Measurements from ENCODE around the gene SALL2. TPM values are rescaled to one million over a fixed set of nuclear protein-coding genes. Genes with fewer than 3 reads are reported as not detected.
A peak's percentile ranks its signal among the peaks of the same experiment; 100 is the strongest.
"Not testable (repeated sequence)": the region's sequence is repeated elsewhere in the genome, so short reads cannot be mapped to it uniquely, and the experiment has no call there.

The SALL2 gene
- total RNA-seq, 1 donor from 2014 or later: 263 TPM

DNA sequence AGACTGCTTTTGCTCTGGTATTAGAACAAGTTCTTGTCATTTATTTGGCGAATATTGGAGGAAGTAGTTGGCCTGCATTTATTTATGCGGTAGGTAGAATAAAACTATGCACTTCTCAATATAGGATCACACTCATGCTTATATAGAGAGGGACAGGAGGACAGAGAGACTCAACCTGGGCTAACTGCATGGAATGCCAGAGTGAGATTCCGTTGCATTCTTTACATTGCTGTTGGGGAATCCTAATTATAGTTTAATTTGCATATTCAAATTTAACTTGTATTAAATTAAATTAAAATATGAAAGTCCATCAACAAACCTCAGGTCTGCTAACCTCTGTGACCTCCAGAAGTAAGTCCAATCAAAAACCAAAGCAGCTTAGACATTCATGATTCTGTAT lies 27.1 kb upstream of the SALL2 start:
- H3K4me2 ChIP-seq: no peak overlapping the region

DNA sequence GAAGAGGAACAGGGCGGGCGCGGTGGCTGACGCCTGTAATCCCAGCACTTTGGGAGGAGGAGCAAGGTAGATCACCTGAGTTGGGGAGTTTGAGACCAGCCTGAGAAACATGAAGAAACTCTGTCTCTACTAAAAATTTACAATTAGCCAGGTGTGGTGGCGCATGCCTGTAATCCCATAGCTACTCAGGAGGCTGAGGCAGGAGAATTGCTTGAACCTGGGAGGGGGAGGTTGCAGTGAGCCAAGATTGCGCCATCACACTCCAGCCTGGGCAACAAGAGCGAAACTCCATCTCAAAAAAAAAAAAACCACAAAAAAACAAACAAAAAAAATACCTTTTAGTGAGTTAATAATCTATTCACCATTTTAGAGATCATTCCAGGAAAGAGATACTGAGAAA lies 18.4 kb upstream of the SALL2 start:
- not testable (repeated sequence) for H3K4me3 Mint-ChIP-seq; H2AFZ ChIP-seq (replicated peaks); H3K27me3 ChIP-seq; H3K9ac ChIP-seq; H3K27ac ChIP-seq; H3K27ac Mint-ChIP-seq; DNase-seq (ENCODE audit: low spot score); H3K36me3 Mint-ChIP-seq; H3K36me3 ChIP-seq; H3K9me3 ChIP-seq (ENCODE audit: low read depth); H3K4me3 ChIP-seq; H4K20me1 ChIP-seq (ENCODE audit: low read depth); H3K4me2 ChIP-seq; H3K9me3 Mint-ChIP-seq
- Mint-ChIP-seq H3K27me3 (ENCODE audit: insufficient read depth, low read depth) (peaks cover 12% of the 10 kb centered on the region), H3K4me1 (peaks cover 39% of the 10 kb centered on the region)
- Histone ChIP-seq H3F3A (ENCODE audit: low read depth) (peaks cover 33% of the 10 kb centered on the region), H3K4me1 (peaks cover 33% of the 10 kb centered on the region), H3K79me2 (ENCODE audit: low read depth) (peaks cover 12% of the 10 kb centered on the region)

More for the DNA sequence above, 27.1 kb upstream of the SALL2 start:
- no peaks in the 10 kb centered on the region for H3K9me3 Mint-ChIP-seq
- Histone ChIP-seq H3K9me3 (ENCODE audit: low read depth) (no peaks in the 10 kb centered on the region), H3K79me2 (ENCODE audit: low read depth) (peaks cover 5% of the 10 kb centered on the region), H3K27me3 (no peaks in the 10 kb centered on the region), H3K27ac (peak overlapping the region; percentile 37), H3K9ac (no peak overlapping the region), H3K4me3 (no peak overlapping the region), H3F3A (ENCODE audit: low read depth) (peaks cover 26% of the 10 kb centered on the region), H3K36me3 (no peaks in the 10 kb centered on the region), H3K4me1 (peaks cover 29% of the 10 kb centered on the region), H4K20me1 (ENCODE audit: low read depth) (no peaks in the 10 kb centered on the region), H2AFZ (replicated peaks) (no peak overlapping the region)
- DNase-seq (ENCODE audit: low spot score): no peak
- H3K27ac Mint-ChIP-seq: no peak overlapping the region
- peaks cover 23% of the 10 kb centered on the region for H3K4me1 Mint-ChIP-seq
- H3K27me3 Mint-ChIP-seq (ENCODE audit: insufficient read depth, low read depth): peaks cover 9% of the 10 kb centered on the region
- TF ChIP-seq, protein P1, sequence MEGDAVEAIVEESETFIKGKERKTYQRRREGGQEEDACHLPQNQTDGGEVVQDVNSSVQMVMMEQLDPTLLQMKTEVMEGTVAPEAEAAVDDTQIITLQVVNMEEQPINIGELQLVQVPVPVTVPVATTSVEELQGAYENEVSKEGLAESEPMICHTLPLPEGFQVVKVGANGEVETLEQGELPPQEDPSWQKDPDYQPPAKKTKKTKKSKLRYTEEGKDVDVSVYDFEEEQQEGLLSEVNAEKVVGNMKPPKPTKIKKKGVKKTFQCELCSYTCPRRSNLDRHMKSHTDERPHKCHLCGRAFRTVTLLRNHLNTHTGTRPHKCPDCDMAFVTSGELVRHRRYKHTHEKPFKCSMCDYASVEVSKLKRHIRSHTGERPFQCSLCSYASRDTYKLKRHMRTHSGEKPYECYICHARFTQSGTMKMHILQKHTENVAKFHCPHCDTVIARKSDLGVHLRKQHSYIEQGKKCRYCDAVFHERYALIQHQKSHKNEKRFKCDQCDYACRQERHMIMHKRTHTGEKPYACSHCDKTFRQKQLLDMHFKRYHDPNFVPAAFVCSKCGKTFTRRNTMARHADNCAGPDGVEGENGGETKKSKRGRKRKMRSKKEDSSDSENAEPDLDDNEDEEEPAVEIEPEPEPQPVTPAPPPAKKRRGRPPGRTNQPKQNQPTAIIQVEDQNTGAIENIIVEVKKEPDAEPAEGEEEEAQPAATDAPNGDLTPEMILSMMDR (IDR thresholded peaks at IDR 0.05): no peak
- no peak for TF ChIP-seq EZH2 (IDR thresholded peaks at IDR 0.05)
- no peak for TF ChIP-seq EZH2phosphoT487 (IDR thresholded peaks at IDR 0.05)
- no peak overlapping the region for H3K4me3 Mint-ChIP-seq
- H3K36me3 Mint-ChIP-seq: peaks cover under 1% of the 10 kb centered on the region

DNA sequence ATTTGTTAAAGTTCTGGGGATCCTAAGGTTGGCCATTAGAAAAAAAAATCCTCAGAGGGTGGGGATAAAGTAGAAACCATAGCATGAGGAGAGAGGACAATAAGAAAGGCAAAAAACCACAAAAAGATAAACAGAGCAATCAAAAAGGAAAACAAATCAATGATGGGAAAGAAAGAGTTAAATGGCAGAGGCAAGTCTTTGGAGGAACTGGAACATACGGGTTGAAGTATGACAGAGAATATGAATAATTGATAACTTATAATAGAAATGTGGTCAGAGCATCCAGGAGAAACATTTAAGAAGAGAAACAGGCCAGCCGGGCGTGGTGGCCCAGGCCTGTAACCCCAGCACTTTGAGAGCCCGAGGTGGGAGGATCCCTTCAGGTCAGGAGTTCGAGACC lies 17.8 kb upstream of the SALL2 start:
- peak overlapping the region; percentile 50 for H3K27ac Mint-ChIP-seq

DNA sequence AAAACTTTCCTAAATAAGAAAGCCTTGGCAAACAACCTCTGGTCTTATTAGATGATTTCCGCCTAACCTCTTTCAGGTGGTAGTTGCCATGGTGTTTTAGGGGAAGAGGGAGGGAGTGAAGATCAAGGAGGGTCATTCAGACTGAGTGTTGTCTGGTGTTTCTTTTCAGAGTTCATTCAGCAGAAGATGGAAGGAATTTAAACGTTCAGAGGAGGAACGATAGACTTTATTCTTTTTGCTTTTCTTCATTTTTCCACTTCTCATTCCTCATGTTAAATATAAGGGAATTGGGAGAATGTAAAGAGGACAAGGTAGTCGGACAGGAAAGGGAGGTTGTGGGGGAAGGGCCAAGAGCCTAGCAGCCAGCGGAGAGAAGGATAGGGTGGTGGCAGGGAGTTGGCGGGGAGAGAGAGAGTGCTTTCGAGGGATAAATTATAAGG lies 17.4 kb upstream of the SALL2 start:
- Histone ChIP-seq H3K4me1 (peaks cover 40% of the 10 kb centered on the region), H3K9me3 (ENCODE audit: low read depth) (no peaks in the 10 kb centered on the region), H4K20me1 (ENCODE audit: low read depth) (no peaks in the 10 kb centered on the region), H3K9ac (no peak overlapping the region), H3K4me3 (peak overlapping the region; percentile 41), H2AFZ (replicated peaks) (peak overlapping the region; percentile 90), H3K4me2 (peak overlapping the region; percentile 83), H3F3A (ENCODE audit: low read depth) (peaks cover 43% of the 10 kb centered on the region), H3K27ac (peak overlapping the region; percentile 85), H3K79me2 (ENCODE audit: low read depth) (peaks cover 16% of the 10 kb centered on the region), H3K27me3 (no peaks in the 10 kb centered on the region), H3K36me3 (no peaks in the 10 kb centered on the region)
- TF ChIP-seq, protein P1 (IDR thresholded peaks at IDR 0.05): no peak
- TF ChIP-seq EZH2phosphoT487 (IDR thresholded peaks at IDR 0.05) (no peak), EZH2 (IDR thresholded peaks at IDR 0.05) (no peak)
- peak; percentile 42 for DNase-seq (ENCODE audit: low spot score)
- H3K27me3 Mint-ChIP-seq (ENCODE audit: insufficient read depth, low read depth): peaks cover 12% of the 10 kb centered on the region
- peaks cover 50% of the 10 kb centered on the region for H3K4me1 Mint-ChIP-seq
- peaks cover 4% of the 10 kb centered on the region for H3K36me3 Mint-ChIP-seq
- no peaks in the 10 kb centered on the region for H3K9me3 Mint-ChIP-seq
- H3K27ac Mint-ChIP-seq: peak overlapping the region; percentile 50
- H3K4me3 Mint-ChIP-seq: peak overlapping the region; percentile 57

More for the DNA sequence above, 17.8 kb upstream of the SALL2 start:
- H3K27ac ChIP-seq: peak overlapping the region; percentile 85
- H3F3A ChIP-seq (ENCODE audit: low read depth): peaks cover 39% of the 10 kb centered on the region
- peaks cover 12% of the 10 kb centered on the region for H3K27me3 Mint-ChIP-seq (ENCODE audit: insufficient read depth, low read depth)
- H3K4me2 ChIP-seq: peak overlapping the region; percentile 83
- H3K9me3 Mint-ChIP-seq: no peaks in the 10 kb centered on the region
- H3K36me3 ChIP-seq: no peaks in the 10 kb centered on the region
- H3K4me3 Mint-ChIP-seq: peak overlapping the region; percentile 57
- H3K4me1 ChIP-seq: peaks cover 36% of the 10 kb centered on the region
- H3K27me3 ChIP-seq: no peaks in the 10 kb centered on the region
- peak overlapping the region; percentile 90 for H2AFZ ChIP-seq (replicated peaks)
- no peak overlapping the region for H3K9ac ChIP-seq
- no peaks in the 10 kb centered on the region for H4K20me1 ChIP-seq (ENCODE audit: low read depth)
- peak overlapping the region; percentile 41 for H3K4me3 ChIP-seq
- H3K79me2 ChIP-seq (ENCODE audit: low read depth): peaks cover 12% of the 10 kb centered on the region
- no peaks in the 10 kb centered on the region for H3K9me3 ChIP-seq (ENCODE audit: low read depth)
- TF ChIP-seq, protein P1 (IDR thresholded peaks at IDR 0.05): no peak
- TF ChIP-seq EZH2 (IDR thresholded peaks at IDR 0.05) (no peak), EZH2phosphoT487 (IDR thresholded peaks at IDR 0.05) (no peak)
- peaks cover 45% of the 10 kb centered on the region for H3K4me1 Mint-ChIP-seq
- DNase-seq (ENCODE audit: low spot score): no peak
- peaks cover 4% of the 10 kb centered on the region for H3K36me3 Mint-ChIP-seq
